ENCODE measurements around the gene OR10G4.
"Not testable (repeated sequence)": the region's sequence is repeated elsewhere in the genome, so short reads cannot be mapped to it uniquely, and the experiment has no call there.

The OR10G4 gene, protein sequence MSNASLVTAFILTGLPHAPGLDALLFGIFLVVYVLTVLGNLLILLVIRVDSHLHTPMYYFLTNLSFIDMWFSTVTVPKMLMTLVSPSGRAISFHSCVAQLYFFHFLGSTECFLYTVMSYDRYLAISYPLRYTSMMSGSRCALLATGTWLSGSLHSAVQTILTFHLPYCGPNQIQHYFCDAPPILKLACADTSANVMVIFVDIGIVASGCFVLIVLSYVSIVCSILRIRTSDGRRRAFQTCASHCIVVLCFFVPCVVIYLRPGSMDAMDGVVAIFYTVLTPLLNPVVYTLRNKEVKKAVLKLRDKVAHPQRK

DNA sequence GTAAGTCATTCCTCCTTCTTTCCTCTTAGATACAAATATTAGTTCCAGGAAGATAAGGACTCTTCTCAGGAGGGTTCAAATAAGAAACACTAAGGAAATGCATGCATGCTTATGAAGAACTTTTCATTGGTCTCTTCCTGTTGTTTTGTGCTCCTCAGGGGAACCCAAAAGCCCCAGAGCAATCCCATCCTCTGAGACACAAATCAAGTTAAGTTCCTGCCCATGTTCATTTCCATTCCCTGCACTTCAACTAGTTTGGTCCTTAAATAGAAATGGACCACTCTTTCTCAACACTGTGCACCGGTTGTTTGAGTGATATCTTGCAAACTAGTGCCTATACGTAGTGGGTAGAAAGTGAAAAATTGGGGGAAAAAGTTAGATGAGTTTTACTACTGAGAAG, at the start of gene OR10G4:
Gene OR10G4 (plus strand): TSS at position 301 of the 400 bp plus-strand sequence. CDS start 2,578 bp downstream, outside the sequence.
- no peak for DNase-seq

DNA sequence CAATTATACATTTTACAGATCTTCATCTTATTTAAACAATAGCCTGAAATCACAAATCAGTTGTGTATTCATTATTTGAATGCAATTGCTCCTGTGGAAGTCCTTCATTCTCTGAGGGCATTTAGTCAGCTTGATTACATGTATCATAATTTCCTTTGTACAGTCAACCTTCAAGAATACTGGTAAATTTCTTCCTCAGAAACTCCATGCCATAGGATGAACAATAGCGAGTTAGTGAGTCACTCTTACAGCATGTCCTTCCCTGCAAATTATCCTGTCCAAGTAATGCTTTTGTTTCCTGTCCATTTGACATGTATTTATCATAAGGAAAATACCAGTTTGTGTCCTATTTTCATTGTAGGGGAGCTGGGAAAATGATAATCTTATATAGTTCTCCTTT, 39.0 kb upstream of the OR10G4 start:
- DNase-seq, result no peak

DNA sequence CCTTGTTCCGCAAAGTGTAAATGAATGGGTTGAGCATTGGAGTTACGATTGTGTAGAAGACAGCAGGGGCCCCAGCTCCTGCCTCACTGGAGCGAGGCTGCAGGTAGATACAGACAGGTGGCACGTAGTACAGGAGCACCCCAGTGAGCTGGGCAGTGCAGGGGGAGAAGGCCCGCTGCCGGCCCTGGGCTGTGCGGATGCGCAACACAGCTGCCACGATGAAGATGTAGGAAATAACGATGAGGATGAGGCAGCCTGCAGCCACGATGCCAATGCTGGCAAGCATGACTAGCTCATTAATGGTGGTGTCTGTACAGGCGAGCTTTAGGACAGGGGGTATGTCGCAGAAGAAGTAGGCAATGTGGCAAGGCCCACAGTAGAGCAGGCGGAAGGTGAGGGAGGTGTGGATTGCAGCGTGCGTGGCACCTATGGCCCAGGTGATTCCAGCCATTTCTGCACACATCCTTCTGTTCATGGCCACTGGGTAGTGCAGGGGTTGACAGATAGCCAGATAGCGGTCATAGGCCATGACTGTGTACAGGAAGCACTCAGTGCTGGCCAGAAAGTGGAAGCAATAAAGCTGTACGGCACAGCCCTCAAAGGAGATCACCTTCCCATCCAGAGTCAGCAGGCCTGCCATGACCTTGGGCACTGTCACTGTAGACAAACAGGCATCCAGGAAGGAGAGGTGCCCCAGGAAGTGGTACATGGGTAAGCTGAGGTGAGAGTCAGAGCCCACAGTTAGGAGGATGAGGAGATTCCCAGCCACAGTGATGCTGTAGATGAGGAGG, 35.8 kb upstream of the OR10G4 start:
- no peak for DNase-seq

DNA sequence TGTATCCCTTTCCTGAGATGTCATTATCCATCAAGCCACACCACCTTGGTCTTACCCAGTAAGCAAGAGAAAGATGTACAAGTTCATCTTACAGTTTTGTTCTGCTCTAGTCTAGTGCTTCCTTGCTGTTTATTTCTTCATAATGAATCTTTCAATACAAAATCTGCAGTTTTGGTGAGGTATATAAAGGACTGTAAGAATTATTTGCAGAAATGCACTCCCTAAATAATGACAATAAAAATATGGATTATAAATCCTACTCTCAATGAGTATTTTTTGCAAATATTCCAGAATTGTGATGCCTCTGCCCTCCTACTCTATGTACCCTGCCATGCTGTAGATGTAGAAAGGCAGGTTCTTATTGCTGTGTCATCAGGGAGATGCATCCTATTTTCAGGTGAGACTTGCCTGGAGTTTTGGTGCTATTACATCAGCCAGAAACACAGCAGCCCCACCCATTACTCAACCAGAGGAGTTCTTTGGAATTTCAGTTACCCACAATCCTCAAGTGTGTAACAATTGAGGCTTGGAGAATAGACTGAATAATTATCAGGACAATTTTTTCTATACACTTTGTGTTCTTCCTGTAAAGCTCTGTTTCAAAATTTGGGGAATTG, 35.0 kb upstream of the OR10G4 start, which contains the start of gene OR10S1:
Gene OR10S1 (minus strand): TSS at position 51 of the 617 bp plus-strand sequence. CDS start 117 bp downstream, outside the sequence.
- DNase-seq, result no peak

DNA sequence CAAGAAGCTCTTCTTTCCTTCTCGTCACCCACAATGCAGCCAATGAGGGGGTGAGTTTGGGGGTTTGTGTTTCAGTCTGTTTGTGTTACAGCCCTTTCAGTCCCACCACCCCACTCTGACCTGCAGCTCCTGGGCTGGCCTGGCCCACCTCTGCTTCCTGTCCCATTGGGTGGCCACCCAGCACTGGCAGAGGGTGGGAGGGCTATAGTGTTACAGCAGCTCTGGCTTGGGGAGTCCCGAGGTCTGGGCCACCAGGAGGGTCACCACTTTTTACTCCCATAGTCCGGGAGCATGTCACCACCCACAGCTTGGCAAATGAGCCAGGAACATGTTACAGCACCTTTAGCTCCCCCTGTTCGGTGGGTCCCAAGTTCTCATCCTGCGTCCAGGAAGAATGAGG, 33.5 kb upstream of the OR10G4 start:
- DNase-seq, result no peak

DNA sequence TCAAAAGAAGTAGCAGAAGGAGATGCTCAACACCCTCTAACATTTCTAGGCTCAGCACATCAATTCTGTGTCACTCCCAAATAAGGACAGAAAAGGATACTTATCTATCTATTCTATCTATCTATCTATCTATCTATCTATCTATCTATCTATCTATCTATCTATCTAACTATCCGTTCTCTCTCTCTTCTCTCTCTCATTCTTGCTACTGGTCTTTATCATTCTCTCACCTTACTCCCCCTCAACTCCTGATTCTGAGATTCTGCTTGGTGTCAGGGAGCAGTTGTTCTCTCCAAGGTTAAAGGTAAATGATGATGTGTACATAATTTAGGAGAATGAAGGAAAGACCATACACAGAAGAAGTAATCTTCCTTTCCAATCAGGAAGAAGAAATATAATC, 17.7 kb upstream of the OR10G4 start, which contains the start of gene OR10G6:
Gene OR10G6 (minus strand): TSS at position 43 of the 400 bp plus-strand sequence. CDS start 0 bp downstream, at position 43.
- DNase-seq, result no peak

DNA sequence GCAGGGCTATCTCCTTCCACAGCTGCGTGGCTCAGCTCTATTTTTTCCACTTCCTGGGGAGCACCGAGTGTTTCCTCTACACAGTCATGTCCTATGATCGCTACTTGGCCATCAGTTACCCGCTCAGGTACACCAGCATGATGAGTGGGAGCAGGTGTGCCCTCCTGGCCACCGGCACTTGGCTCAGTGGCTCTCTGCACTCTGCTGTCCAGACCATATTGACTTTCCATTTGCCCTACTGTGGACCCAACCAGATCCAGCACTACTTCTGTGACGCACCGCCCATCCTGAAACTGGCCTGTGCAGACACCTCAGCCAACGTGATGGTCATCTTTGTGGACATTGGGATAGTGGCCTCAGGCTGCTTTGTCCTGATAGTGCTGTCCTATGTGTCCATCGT, 3.0 kb downstream of the OR10G4 start:
- DNase-seq, result not testable (repeated sequence)

DNA sequence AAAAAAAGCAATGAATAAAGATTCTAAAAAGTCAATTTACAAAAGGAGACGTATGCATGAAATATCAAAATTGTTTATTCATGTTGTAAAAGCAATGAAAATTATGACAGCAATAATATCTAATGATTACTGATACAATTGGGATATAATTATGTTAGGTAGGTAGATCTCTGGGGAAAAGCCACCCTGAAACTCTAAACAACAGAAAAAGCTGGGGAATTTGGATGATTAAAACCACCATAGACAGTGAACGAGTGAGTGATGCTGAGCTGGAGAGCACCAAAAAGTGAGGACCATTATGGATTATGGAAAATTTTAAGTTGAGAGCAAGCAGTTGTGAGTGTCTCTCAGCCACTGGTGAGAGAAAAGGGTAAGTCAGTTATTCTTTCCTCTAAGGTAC, 13.7 kb downstream of the OR10G4 start, which contains the start of gene OR10G8:
Gene OR10G8 (plus strand): TSS at position 301 of the 400 bp plus-strand sequence. CDS start 2,825 bp downstream, outside the sequence.
- no peak for DNase-seq

DNA sequence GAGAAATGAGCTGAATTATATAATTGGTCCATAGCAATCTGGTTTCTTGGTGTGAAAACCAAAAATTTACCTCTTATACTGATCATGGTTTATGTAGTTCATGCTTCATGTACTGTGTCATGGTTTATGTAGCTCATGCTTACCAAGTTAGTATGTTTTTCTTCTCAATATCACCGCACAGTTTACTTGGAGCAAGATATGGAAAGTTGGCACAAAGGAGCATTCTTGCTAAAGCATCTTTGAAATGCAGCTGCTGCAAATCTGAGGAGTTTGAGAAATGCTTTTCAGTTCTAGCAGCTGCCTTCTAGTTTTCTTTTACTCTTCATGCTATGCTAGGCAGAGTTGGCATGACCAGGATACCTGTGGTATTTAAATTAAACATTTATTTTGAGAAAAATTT, 23.9 kb downstream of the OR10G4 start:
- no peak for DNase-seq

DNA sequence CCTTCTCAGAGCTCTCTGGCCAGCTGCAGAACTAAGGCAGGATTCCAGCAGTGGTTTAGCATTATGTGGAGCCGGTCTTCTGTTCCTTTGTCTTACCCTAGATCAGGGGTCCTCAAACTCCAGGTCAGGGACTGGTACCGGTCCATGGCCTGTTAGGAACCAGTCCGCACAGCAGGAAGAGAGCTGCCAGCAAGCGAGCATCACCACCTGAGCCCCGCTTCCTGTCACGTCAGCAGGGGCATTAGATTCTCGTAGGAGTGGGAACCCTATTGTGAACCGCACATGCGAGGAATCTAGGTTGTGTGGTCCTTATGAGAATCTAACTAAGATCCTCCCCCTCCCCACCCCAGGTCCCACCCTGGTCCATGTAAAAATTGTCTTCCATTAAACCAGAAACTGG, 26.8 kb downstream of the OR10G4 start:
- DNase-seq, result no peak

DNA sequence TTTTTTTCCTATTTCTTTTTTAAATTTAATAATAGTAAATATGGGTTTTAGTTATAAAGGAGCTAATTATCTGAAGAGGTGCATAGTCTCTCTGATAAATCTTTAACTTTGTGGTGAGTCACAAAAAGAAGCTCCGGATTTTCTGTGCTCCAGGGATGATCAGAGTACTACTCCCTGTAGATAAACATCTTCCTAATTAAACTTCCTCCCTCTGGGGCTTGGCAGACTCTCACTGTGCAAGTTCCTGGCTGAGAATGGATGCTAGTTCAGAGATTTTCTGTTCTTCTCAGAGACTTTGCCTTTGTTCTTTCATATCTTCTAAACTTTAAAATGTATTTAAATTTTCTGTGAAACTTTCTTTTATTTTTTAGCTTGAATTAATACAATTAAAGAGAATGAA, 28.5 kb downstream of the OR10G4 start, which contains the start of gene OR10G7:
Gene OR10G7 (minus strand): TSS at position 72 of the 400 bp plus-strand sequence. CDS start 2,324 bp downstream, outside the sequence.
- no peak for DNase-seq

DNA sequence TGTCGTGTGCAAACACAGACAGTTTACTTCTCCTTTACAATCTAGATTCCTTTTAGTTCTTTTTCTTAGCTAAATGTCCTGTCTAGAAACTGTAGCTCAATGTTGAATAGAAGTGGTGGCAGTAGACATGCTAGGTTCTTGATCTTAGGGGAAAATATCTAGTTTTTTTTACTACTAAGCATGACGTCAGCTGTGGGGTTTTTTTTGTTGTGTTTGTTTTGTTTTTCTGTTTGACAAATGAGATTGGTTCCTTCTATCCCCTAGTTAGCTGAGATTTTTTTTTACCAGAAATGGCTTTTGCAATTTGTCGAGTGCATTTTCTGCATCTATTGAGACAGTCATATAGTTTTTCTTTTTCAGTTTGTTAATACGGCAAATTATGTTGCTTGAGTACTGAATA, 30.6 kb downstream of the OR10G4 start:
- no peak for DNase-seq

DNA sequence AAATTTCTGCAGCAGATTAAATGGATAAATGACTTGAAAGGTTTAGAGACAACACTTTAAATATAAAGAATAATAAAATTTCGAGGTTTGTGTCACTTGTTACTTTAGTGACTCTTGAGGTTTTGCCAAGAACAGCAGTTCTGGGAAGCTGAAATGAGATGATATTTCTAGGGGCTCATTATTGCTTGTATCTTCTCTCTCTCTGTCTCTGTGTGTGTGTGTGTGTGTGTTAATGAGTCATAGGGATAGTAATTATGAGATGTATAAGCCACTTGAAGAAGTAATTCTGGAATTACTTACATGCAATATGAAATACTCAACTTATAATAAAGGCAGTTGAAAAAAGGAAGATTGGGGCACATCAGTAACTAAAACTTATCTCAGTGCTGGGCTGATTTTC, 38.0 kb downstream of the OR10G4 start:
- no peak for DNase-seq

DNA sequence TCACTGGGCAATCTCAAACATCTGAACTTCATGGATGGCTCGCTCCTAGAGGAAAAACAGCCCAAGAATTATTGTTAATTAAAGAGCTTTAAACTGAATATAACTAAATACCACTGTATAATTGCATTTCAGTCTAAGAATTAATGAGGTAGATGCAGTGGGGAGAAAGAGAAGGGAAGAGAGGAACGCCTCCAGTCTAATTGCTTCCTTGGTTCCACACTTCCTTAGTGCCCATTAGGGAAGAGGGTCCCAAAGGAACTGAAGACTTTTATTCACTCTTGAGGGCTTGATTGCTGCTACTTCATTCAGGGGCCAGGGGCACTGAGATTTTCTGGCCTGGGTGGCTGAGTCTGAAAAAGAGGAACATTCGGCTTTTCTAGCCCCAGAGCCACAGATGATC, 40.2 kb downstream of the OR10G4 start:
- DNase-seq, result no peak

All from stimulated activated naive CD4-positive, alpha-beta T cell treated with Interleukin-2 at 50 U/mL for 16 hours (primary cell).